H1 (cell line): ENCODE results near the gene CNRIP1.

ENCODE experiments used
- CEBPB ChIP-seq: IDR thresholded peaks from 2 replicates; pipeline ENCODE4 v1.6.1; 2012; ENCODE audit warnings: low read depth, low read length
- NANOG ChIP-seq: IDR thresholded peaks from 2 replicates; pipeline ENCODE4 v1.6.1; 2011; ENCODE audit warnings: low read length, low read depth, mild to moderate bottlenecking, inconsistent platforms; ENCODE audit not compliant: insufficient read depth, poor library complexity, severe bottlenecking
- POLR2A ChIP-seq, 2 experiments: IDR thresholded peaks; 1 replicate in 1 of 2; 2 replicates in 1 of 2; pipeline ENCODE4 v1.6.1; 2011; ENCODE audit warnings: low read depth in 2 of 2, low read length in 2 of 2, mild to moderate bottlenecking in 2 of 2; ENCODE audit errors: control extremely low read depth in 1 of 2
- RFX5 ChIP-seq: IDR thresholded peaks from 2 replicates; pipeline ENCODE4 v1.6.1; 2011; ENCODE audit warnings: low read depth, low read length, improper control_type of control experiment, borderline replicate concordance
- TF ChIP-seq, protein P1 (sequence below), 3 experiments: IDR thresholded peaks; 1 replicate in 2 of 3; 2 replicates in 1 of 3; pipeline versions ENCODE4 v1.5.1 to v1.6.1; 2011; ENCODE audit warnings: low read length in 3 of 3, mild to moderate bottlenecking in 3 of 3, inconsistent platforms in 2 of 3, low read depth in 1 of 3, moderate library complexity in 1 of 3; ENCODE audit not compliant: insufficient read depth in 1 of 3; ENCODE audit errors: control extremely low read depth in 1 of 3

DNA sequence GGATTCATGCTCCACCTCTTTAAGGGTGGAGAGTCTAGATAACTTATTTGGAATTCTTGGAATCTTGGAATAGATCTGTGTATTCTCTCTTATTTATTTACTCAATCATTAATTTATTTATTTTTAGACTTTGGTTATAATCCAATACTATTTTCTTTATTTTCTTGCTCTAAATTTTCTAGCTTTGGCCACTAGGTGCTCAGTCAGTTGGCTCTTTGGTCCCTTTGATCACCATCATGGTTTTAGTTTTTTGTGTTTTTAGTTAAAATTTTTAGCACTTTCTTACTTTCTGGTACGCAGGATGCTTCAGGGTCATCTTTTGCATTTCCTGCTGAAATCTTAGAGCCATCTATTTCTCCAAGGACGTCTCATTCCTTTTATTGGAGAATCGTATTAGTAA, 40.1 kb upstream of the CNRIP1 start:
- no peak for TF ChIP-seq POLR2A (IDR thresholded peaks at IDR 0.05; ENCODE audit: control extremely low read depth in 1 of 2, low read depth in 2 of 2, low read length in 2 of 2)
- TF ChIP-seq, protein P1, sequence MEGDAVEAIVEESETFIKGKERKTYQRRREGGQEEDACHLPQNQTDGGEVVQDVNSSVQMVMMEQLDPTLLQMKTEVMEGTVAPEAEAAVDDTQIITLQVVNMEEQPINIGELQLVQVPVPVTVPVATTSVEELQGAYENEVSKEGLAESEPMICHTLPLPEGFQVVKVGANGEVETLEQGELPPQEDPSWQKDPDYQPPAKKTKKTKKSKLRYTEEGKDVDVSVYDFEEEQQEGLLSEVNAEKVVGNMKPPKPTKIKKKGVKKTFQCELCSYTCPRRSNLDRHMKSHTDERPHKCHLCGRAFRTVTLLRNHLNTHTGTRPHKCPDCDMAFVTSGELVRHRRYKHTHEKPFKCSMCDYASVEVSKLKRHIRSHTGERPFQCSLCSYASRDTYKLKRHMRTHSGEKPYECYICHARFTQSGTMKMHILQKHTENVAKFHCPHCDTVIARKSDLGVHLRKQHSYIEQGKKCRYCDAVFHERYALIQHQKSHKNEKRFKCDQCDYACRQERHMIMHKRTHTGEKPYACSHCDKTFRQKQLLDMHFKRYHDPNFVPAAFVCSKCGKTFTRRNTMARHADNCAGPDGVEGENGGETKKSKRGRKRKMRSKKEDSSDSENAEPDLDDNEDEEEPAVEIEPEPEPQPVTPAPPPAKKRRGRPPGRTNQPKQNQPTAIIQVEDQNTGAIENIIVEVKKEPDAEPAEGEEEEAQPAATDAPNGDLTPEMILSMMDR (IDR thresholded peaks at IDR 0.05; ENCODE audit: control extremely low read depth in 1 of 3, insufficient read depth in 1 of 3, low read depth in 1 of 3, low read length in 3 of 3) = peak in 1 of 3 experiments; percentile 11; a peak in 1 of 4 replicates
- TF ChIP-seq RFX5 = no peak
- TF ChIP-seq CEBPB = no peak
- no peak for TF ChIP-seq NANOG
